GM21526 (cell line): ENCODE results near the gene FAM193A.
A peak's percentile ranks its signal among the peaks of the same experiment; 100 is the strongest.
"Not testable (repeated sequence)": the region's sequence is repeated elsewhere in the genome, so short reads cannot be mapped to it uniquely, and the experiment has no call there.

ENCODE experiments used
- ATAC-seq: cut with Tn5 transposase; IDR thresholded peaks from one replicate; pipeline ENCODE4 v1.9.1; 2021; ENCODE audit warnings: moderate library complexity; ENCODE audit not compliant: unreplicated experiment, low FRiP score

FAM193A gene

GRCh38 chr4:2514193-2514592 is 22.3 kb upstream of the FAM193A start:
- not testable (repeated sequence) for ATAC-seq

GRCh38 chr4:2514944-2515343 is 21.5 kb upstream of the FAM193A start:
- ATAC-seq: not testable (repeated sequence)

DNA sequence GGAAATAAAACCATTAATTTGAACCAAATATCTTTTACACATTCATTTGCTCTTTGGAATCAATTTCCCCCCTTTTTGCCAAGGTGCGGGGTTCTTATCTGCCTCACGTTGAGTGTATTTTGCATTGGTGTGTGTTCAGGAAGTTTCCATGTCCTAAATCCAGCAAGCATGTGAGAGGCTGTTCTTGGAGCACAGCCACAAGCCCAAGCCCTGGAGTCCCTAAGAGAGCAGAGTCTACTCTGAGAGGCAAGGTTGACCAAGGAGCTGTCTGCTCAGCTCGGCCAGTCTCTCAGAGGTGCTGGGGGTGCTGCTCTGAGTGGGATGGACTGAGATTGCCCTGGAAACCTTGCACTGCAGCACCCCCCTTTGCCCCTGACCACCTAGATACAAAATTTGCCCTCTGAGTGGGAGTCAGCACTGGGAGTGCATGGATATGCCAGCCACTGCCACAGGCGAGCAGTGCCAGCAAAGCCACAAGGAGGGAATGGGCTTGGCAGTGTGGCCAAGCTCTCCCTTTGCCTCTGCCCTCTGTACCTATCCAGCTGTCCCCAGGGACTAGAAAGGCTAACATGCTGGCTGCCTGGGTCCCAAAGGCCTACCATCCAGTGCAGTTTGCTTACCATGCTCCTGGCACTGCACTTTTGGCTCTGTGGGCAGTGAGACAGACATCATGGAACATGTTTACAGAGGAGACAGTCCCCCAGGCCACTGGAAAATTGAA is 20.5 kb upstream of the FAM193A start:
- ATAC-seq: no peak

GRCh38 chr4:2516635-2517034 is 19.8 kb upstream of the FAM193A start:
- ATAC-seq: no peak

DNA sequence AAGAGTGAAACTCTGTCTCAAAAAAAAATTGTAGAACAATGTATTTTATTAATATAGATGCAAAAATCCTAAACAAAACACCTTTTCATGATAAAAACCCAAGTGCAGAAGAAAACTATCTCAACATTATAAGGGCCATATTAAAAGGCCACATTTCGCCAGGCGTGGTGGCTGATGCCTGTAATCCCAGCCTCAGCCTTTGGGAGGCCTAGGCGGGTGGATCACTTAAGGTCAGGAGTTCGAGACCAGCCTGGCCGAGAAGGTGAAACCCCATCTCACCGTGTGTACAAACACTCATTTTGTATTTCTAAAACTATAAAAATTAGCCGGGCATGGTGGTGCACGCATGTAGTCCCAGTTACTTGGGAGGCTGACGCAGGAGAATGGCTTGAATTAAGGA is 9.9 kb upstream of the FAM193A start:
- ATAC-seq: no peak

- no peak for ATAC-seq
Observed at GRCh38 chr4:2534904-2535375, 1.5 kb upstream of the FAM193A start.

- peak; percentile 21 for ATAC-seq
Observed at GRCh38 chr4:2535376-2536192, 863 bp upstream of the FAM193A start.

GRCh38 chr4:2537011-2537830 is 774 bp downstream of the FAM193A start:
- ATAC-seq: peak; percentile 23

DNA sequence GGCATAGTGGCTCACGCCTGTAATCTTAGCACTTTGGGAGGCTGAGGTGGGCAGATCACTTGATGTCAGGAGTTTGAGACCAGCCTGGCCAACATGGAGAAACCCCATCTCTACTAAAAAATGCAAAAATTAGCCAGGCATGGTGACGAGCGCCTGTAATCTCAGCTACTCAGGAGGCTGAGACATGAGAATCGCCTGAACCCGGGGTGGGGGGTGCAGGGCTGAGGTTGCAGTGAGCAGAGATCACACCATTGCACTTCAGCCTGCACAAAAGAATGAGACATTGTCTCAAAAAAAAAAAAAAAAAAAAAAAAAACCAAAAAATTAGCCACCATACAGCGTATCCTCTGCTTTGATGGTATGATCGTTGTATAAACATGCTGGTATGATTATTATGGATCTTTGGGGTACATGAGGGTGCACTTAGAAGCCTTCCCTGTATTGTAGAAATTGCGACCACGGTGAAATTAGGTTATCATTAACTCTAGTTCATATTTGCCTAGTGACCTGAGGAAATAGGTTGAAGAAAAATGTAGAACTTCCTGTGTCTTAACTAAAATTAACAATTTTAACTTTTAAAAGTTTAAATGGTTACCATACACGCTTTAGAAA is 7.2 kb downstream of the FAM193A start:
- not testable (repeated sequence) for ATAC-seq

DNA sequence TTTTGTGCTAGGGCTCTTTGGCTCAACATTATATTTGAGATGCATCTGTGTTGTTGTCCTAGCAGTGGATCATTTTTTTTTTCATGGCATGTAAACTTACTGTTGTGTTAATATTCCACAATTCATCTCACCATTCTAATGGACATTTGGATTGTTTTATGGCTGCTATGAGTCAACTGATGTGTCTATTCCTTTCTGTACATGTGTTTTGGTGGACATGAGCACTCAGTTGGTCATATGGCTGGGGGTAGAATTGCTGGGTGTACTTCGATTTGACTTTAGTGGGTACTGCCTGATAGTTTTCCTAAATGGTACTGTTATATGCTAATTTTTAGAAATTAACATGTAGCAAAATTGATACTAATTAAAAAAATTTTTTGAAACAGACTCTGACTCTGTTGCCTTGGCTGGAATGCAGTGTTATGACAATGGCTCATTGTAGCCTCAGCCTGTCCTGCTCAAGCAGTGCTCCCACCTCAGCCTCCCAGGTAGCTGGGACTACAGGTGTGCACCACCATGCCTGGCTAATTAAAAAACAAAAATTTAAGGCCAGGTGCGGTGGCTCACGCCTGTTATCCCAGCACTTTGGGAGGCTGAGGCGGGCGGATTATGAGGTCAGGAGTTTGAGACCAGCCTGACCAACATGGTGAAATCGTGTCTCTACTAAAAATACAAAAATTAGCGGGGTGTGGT is 9.0 kb downstream of the FAM193A start:
- ATAC-seq: no peak

DNA sequence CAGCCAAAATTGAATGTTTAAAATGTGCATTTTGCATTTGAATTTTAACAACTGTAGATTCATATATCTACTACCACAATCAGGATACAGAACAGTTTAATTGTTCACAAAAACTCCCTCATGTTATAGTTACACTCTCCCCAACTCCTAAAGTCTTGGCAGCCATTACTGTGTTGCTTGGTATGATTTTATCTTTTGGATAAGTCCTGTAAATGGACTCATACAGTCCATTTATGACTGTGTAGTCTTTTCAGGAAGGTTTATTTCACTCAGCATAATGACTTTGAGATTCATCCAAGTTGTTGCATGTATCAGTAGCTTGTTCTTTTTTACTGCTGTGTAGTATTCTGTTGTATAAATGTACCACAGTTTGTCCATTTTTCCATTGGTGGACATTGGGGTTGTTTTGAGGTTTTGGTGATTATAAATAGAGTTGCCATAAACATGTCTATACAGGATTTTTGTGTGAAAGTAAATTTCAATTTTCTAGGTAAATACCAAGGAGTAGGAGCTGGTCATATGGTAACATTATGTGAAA is 9.9 kb downstream of the FAM193A start:
- ATAC-seq: no peak

- not testable (repeated sequence) for ATAC-seq
Observed at GRCh38 chr4:2546961-2547691, 10.7 kb downstream of the FAM193A start.

DNA sequence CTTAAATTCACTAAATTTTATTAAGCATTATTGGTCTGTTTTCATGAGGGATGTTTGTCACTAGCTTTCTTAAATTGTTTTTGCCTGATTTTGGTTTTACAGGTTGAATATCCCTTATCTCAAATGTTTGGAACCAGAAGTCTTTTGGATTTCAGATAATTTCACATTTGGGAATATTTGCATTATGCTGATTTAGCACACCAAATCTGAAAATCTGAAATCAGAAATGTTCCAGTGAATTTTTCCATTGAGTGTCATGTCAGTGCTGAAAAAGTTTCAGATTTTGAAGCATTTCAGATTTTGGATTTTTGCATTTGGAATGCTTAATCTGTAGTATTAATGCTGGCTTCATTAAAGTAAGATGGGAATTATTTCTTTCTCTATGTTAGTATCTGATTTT is 14.7 kb downstream of the FAM193A start:
- ATAC-seq: no peak

DNA sequence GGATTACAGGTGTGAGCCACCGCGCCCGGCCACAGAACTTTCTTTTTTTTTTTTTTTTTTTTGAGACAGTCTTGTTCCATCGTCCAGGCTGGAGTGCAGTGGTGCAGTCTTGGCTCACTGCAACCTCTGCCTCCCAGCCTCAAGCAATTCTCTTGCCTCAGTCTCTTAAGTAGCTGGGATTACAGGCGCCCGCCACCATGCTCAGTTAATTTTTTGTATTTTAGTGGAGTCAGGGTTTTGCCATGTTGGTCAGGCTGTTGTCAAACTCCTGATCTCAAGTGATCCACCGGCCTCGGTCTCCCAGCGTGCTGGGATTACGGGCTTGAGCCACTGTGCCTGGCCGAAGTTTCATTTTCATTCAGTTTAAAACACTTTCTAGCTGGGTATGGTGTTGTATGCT is 16.4 kb downstream of the FAM193A start:
- no peak for ATAC-seq

GRCh38 chr4:2558301-2558700 is 21.9 kb downstream of the FAM193A start:
- ATAC-seq: no peak

GRCh38 chr4:2560167-2560566 is 23.7 kb downstream of the FAM193A start:
- no peak for ATAC-seq

DNA sequence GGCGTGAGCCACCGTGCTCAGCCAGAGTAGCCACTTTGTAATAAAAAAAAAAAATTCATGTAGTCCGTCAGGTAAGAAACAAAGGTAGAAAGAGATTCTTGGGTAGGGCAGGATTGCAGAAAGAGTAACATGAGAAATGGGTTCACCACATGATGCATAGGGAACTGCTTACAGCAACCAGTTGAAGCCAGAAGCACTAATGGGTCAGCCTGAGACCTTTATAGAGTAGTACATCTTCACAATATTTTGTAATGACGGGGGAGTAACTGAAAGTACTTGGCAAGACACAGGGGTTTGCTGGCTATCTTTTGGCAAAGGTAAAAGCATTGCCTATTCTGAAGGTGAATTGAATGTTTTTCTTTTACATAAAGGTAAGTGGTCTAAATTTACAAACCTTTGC is 29.1 kb downstream of the FAM193A start:
- no peak for ATAC-seq

DNA sequence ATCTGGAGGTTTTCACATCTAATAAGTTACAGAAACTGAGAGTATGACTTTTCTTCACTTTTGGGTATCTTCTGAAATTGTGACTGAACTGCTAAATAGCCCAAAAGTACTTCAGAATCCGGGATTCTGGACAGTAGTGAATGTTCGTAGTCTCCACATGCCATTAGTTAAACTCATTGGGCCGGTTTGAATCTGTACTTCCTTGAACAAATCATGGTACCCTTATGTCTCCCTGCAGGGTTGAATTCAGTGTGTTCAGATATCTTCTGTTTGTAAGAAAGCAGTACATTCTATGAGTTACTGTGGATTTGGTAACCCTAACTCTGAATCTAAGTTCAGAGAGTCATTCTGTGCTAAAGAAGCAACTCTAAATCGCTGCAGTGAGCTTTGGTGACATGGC is 33.6 kb downstream of the FAM193A start:
- ATAC-seq: no peak
